ENCODE measurements around the gene LIMK1.
"Not testable (repeated sequence)": the region's sequence is repeated elsewhere in the genome, so short reads cannot be mapped to it uniquely, and the experiment has no call there.

LIMK1 gene

DNA sequence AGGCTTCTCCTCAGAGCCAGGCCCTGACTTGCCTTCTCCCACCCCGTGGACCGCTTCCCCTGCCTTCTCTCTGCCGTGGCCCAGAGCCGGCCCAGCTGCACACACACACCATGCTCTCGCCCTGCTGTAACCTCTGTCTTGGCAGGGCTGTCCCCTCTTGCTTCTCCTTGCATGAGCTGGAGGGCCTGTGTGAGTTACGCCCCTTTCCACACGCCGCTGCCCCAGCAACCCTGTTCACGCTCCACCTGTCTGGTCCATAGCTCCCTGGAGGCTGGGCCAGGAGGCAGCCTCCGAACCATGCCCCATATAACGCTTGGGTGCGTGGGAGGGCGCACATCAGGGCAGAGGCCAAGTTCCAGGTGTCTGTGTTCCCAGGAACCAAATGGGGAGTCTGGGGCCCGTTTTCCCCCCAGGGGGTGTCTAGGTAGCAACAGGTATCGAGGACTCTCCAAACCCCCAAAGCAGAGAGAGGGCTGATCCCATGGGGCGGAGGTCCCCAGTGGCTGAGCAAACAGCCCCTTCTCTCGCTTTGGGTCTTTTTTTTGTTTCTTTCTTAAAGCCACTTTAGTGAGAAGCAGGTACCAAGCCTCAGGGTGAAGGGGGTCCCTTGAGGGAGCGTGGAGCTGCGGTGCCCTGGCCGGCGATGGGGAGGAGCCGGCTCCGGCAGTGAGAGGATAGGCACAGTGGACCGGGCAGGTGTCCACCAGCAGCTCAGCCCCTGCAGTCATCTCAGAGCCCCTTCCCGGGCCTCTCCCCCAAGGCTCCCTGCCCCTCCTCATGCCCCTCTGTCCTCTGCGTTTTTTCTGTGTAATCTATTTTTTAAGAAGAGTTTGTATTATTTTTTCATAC, 38.0 kb downstream of the LIMK1 start:
- DNase-seq (ENCODE audit: low read depth in 2 of 2), result no peak

DNA sequence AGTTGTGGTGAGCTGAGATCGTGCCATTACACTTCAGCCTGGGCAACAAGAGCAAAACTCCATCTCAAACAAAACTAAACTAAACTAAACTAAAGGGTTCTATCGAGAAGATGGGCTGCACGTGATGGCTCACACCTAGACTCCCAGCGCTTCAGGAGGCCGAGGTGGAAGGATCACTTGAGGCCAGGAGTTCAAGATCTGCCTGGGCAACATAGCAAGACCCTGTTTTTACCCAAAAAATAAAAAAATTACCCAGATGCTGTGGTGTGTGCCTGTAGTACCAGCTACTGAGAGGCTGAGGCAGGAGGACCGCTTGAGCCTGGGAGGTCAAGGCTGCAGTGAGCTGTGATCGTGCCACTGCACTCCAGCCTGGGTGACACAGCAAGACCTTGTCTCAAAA, 40.3 kb downstream of the LIMK1 start:
- DNase-seq (ENCODE audit: low read depth in 2 of 2), result not testable (repeated sequence)

DNA sequence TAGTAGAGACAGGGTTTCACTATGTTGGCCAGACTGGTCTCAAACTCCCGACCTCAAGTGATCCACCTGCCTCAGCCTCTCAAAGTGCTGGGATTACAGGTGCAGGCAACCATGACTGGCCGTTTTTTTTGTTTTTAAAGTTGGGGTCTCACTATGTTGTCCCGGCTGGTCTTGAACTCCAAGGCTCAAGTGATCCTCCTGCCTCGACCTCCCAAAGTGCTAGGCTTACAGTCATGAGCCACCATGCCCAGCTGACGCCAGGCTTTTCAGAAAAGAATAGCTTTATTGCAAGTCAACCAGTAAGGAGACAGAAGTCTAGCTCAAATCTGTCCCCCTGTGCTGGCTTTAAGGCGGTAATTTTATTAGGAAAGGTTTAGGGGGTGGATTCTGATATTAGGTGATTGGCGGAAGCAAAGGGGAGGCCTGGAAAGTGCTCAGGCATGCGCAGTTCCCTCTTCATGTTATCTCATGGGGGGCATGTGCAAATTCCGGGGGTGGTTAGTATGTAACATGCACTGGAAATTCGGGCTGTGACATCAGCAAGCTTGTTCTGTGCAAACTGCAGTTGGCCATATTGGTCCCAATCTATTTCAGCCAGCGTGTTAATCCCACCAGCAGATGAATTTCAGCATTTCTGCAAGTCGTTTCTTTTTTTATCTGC, 42.7 kb downstream of the LIMK1 start:
- no peak for DNase-seq (ENCODE audit: low read depth in 2 of 2)

DNA sequence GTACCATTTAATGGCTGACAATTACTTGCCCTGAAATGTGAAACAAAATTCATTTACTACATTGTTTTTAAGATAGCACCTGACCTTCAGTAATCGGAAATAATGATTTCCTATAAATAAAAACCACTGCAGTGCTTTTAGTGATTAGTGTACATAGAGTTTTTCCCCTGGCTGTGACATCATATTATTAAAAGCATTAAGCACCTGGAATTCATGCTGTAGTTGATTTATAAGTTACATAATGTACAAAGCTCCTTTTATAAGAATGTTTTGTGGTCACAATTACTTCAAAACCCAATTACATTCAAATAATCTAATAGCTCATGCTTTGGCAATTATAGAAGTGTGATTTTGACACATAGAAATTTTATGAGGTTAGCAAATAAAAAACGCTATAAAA, 46.3 kb downstream of the LIMK1 start:
- no peak for DNase-seq (ENCODE audit: low read depth in 2 of 2)

DNA sequence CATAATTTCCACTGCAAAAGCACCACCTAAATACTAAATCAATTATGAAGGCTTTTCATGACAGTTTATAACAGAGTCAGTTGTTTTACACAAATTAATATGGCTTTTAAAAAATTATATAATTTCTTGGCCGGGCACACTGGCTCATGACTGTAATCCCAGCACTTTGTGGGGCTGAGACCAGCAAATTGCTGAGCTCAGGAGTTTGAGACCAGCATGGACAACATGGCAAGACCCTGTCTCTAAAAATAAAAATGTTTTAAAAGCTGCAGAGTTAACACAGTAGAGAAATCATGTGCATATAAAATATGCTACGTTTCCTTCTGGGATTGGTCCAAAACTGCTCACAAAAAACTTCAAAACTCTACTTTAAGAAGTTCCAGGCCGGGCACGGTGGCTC, 46.9 kb downstream of the LIMK1 start:
- no peak for DNase-seq (ENCODE audit: low read depth in 2 of 2)

DNA sequence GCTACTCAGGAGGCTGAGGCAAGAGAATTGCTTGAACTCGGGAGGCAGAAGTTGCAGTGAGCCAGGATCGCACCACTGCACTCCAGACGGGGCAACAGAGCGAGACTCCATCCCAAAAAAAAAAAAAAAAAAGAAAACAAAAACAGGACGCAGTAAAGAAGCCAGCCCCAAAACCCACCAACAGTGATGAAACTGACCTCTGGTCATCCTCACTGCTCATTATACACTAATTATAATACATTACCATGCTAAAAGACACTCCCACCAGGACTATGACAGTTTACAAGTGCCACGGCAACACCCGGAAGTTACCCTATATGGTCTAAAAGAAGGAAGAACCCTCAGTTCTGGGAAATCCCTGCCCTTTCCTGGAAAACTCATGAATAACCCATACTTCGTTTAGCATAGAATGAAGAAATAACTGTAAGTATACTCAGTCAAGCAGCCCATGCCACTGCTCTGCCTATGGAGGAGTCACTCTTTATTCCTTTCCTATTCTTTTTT, 50.6 kb downstream of the LIMK1 start:
- no peak for DNase-seq (ENCODE audit: low read depth in 2 of 2)

DNA sequence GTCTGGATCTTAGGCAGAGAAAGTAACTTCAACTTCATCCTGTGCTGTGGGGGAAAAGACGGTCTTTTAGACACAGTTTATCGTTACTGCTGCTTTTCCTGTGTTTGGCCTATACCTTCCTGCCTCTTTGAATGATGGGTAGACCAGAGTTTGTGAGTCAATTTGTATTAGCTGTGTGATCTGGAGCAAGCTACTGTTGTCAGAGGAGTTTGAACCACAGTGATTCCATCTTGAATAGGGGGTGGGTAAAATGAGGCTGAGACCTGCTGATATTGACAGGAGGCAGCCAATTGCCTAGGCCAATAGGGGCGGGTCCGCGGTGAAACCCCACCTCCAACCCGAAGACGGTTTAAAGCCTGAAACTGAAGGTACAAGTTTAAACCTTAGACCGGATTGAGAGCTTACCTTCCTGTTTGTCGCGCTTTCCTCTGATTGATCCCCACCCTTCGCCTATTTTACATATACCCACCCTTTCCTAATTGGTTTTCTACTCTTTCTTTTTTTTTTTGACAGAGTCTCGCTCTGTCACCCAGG, 54.8 kb downstream of the LIMK1 start:
- DNase-seq (ENCODE audit: low read depth in 2 of 2), result no peak

DNA sequence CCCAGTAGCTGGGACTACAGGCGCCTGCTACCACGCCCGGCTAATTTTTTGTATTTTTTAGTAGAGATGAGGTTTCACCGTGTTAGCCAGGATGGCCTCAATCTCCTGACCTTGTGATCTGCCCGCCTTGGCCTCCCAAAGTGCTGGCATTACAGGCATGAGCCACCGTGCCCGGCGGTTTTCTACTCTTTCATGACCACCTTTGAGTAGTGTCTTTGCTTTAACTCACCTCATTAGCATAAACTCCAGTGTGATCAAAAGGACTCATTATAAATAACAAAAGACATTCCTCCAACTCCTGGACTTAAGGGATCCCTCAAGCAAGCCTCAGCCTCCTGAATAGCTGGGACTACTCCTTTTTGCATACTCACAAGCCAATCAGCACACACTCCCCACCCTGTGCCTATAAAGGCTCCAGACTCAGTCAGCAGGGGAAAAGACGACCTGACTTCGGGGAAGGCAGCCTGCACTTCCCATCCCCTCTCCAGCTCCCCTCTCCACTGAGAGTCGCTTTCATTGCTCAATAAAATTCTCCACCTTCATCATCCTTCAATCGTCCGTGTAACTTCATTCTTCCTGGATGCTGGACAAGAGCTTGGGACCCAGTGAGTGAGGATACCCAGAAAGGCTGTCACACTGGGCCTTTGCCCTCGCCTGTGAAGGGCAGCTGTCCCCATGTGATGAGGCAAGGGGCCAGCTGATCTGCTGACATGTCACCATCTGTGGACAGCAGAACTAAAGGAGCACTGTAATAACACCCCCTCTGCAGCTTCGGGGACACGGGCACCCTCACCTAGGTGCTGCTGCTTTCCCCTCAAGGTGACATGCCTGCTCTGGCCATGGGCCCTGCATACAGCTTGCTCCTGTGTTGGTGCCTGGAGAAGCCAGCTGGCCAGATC, 55.6 kb downstream of the LIMK1 start:
- no peak for DNase-seq (ENCODE audit: low read depth in 2 of 2)

DNA sequence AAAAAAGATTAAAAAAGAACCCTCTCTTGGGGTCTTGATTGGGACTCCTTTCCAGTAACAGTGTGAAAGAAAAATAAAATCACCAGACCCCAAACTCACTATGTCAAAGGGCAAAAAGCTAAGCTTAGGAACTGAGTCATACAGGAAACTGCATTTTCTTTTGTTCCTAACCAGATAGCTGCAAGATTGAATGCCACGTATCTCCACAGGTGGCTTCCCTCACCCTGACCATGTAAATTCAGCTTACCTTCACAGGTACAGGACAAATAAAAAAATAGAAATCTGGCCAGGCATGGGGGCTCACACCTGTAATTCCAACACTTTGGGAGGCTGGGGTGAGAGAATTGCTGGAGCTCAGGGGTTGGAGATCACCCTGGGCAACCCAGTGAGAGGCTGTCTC, 58.1 kb downstream of the LIMK1 start:
- DNase-seq (ENCODE audit: low read depth in 2 of 2), result no peak

DNA sequence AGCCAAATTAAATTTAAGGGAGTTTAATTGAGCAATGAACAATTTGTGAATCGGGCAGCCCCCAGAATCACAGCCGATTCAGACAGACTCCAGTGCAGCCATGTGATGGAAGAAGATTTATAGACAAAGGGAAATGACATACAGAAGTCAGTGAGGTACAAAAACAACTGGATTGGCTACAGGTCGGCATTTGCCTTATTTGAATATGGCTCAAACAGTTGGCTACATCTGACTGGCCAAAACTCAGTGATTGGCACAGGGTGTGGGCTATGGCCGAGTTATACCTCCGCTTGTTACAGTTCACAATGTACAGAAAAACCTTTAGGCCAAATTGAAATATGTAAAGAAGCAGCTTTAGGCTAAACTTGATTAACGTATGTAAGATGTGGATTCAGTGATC, 59.8 kb downstream of the LIMK1 start:
- no peak for DNase-seq (ENCODE audit: low read depth in 2 of 2)

DNA sequence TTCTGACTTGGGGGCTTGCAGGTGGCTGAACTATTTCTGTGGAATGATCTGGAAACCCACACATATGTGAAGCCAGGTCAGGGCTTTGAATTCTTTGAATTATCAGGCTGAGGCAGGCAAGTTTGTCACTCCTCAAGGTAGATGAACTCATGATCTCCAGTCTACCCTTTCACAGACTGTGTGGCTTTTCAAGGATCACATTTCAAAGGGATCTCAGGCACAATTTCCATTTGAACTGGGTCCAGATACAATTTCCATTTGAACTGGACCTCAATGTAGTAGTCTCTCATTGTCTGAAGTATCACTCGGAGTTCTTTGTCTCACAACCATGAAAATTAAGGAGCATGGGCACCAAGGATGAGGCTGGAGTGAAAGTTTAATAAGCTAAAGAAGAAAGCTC, 64.9 kb downstream of the LIMK1 start:
- DNase-seq (ENCODE audit: low read depth in 2 of 2), result no peak

DNA sequence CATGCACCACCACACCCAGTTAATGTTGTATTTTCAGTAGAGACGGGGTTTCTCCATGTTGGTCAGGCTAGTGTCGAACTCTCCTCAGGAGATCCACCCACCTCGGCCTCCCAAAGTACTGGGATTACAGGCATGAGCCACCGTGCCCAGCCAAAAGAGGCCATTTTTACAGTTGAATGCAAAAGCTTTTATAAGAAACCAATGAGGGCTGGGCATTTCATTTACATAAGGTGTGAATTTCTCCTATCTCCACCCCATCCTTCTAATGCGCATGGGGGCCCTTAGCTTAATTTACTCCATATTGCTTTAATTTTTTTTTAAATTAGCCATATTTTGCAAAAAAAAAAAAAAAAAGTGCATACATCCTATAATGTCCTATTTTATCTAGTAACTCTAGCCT, 65.5 kb downstream of the LIMK1 start:
- no peak for DNase-seq (ENCODE audit: low read depth in 2 of 2)

DNA sequence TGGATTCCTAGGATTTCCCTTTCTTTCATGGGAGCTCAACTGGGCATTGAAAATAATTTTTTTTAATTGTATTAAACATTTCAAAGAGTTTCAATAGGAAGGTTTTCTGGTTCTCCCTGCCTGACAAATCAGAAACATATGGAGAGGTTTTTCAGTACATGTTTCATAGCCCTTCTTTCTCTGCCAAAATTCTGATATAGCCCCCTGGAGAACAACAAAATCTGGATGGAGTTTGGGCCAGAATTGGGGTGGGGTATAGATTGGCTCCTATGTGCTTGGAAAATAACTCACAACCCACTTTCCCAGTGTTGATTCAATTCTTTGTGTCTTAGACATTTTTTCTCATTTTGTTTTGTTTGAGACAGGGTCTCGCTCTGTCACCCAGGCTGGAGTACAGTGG, 66.0 kb downstream of the LIMK1 start:
- no peak for DNase-seq (ENCODE audit: low read depth in 2 of 2)

DNA sequence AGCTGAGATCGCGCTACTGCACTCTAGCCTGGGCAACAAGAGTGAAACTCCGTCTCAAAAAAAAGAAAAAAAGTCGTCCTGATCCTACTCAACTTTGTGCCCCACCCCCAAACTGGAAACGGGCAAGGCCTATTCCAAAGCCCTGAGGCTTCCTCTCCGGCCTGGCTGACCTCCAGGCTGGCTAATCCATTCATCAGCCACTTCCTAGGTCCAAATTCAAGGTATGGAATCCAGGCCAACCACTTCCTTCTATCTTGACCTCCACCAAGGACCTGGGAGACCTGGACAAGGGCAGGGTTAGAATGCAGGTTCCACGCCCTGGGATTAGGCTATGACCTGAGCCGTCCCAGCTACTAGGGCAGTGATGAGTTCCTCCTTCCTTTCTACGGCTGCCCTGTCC, 70.1 kb downstream of the LIMK1 start:
- no peak for DNase-seq (ENCODE audit: low read depth in 2 of 2)

DNA sequence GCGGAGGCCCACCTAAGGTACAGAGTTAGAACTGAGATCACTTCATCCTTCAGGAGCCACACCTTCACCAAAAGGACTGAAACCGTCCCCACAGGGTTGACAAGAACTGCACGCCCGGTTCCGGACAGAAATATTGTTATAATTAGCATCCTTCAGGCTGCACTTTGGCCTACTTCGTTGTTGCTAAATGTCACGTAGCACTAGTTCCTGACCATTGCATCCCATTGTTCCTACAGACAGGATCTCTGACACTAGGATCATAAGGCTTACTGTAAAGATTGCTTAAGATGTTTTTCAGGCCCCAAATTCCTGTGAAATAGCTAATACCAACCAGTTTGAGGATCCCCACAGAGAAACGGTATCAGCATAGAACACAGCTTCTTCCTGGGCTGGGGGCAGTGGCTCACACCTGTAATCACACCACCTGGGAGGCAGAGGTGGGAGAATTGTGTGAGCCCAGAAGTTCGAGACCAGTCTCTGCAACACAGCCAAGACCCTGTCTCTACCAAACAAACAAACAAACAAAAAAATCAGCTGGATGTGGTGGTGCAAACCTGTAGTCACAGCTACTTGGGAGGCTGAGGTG, 72.3 kb downstream of the LIMK1 start:
- no peak for DNase-seq (ENCODE audit: low read depth in 2 of 2)

DNA sequence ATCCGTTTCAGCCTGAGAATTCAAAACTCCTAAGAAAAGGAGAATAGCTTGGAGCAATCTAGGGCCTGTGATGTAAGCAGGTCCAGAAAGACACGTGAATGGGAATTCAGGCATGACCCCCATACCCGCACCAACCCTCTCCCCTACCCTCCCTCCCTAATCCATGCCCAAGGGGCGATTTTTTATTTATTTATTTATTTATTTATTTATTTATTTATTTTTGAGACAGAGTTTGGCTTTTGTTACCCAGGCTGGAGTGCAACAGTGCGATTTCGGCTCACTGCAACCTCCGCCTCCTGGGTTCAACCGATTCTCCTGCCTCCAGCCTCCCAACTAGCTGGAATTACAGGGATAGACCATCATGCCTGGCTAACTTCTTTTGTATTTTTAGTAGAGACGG, 74.0 kb downstream of the LIMK1 start:
- DNase-seq (ENCODE audit: low read depth in 2 of 2), result no peak

DNA sequence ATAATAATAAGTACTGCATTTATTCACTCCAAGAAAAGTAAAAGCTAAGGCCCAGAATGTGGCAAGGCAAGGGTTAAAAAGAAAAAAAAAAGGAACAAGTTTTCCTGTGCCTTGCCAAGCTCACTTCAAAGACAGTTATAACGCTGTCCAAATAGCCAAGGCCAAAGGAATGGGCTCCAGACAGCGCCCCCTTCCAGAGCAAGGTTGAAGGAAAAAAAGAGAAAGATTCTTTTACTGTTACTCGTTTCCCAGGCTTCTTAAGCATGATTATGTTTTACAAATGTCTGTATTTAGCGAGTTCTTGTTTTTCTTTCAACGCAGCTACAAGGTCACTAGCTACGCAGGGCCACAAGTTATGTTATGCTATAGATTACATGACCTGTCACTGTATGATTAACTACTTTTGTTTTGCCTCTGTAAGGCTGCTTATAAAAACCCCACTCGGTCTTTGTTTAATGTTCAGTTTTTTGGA, 81.4 kb downstream of the LIMK1 start:
- no peak for DNase-seq (ENCODE audit: low read depth in 2 of 2)

DNA sequence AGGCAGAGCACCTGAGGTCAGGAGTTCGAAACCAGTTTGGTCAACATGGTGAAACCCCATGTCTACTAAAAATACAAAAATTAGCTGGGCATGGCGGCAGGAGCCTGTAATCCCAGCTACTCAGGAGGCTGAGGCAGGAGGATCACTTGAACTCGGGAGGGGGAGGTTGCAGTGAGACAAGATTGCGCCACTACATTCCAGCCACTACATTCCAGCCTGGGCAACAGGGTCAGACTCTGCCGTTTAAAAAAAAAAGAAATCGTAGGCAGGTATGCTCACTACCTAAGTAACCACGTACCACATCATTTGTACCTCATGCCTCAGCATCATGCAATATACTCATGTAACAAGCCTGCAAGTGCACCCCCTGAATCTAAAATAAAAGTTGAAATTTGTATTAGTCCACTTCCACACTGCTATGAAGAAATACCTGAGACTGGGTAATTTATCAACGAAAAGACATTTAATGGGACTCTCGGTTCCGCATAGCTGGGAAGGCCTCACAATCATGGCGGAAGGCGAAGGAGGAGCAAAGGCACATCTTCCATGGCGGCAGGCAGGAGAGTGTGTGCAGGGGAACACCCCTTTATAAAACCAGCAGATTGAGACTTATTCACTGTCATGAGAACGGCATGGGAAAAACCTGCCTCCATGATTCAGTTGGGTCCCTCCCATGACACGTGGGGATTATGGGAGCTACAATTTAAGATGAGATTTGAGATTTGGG, 82.4 kb downstream of the LIMK1 start:
- DNase-seq (ENCODE audit: low read depth in 2 of 2), result no peak

DNA sequence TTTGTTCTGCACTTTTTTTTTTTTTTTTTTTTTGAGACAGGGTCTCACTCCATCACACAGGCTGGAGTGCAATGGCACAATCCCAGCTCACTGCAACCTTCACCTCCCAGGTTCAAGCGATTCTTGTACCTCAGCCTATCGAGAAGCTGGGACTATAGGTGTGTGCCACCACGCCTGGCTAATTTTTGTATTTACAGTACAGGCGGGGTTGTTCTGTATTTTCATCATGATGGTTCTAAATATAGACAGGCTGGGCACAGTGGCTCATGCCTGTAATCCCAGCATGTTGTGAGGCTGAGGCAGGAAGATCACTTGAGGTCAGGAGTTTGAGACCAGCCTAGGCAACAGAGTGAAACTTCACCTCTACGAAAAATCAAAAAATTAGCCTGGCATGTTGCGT, 83.7 kb downstream of the LIMK1 start:
- not testable (repeated sequence) for DNase-seq (ENCODE audit: low read depth in 2 of 2)
